NCI-H446 treated with DMSO at 0.1 percent for 48 hours (cell line): ENCODE data around the gene ULK1.

Experiments
- DNase-seq: peaks from one replicate; lab custom pipeline; 2025; lab: John Stamatoyannopoulos, UW

ULK1 gene

GRCh38 chr12:131920157-131920508 lies 25.7 kb downstream of the ULK1 start:
- no peak for DNase-seq

- no peak for DNase-seq
These were observed 26.7 kb downstream of the ULK1 start for GRCh38 chr12:131920902-131921840.

GRCh38 chr12:131921866-131922769 lies 27.7 kb downstream of the ULK1 start:
- DNase-seq = no peak

GRCh38 chr12:131922772-131923171 lies 28.4 kb downstream of the ULK1 start:
- DNase-seq = no peak

- no peak for DNase-seq
These were observed 28.8 kb downstream of the ULK1 start for GRCh38 chr12:131923260-131923659.

- no peak for DNase-seq
These were observed 33.0 kb downstream of the ULK1 start for GRCh38 chr12:131927110-131928079.

- DNase-seq = no peak
These were observed 33.8 kb downstream of the ULK1 start for GRCh38 chr12:131928080-131928710.

GRCh38 chr12:131928711-131929580 lies 34.5 kb downstream of the ULK1 start, which contains the start of gene PUS1:
PUS1 (plus strand) TSS chr12:131929276; CDS start chr12:131929723, 447 bp downstream.
- DNase-seq = peak; percentile 81

GRCh38 chr12:131929581-131930456 lies 35.4 kb downstream of the ULK1 start:
- DNase-seq = no peak

- DNase-seq = no peak
These were observed 36.1 kb downstream of the ULK1 start for GRCh38 chr12:131930510-131930909.

GRCh38 chr12:131933387-131933786 lies 39.0 kb downstream of the ULK1 start:
- DNase-seq = no peak

- no peak for DNase-seq
These were observed 40.1 kb downstream of the ULK1 start for GRCh38 chr12:131934535-131934934.

GRCh38 chr12:131938082-131938481 lies 43.7 kb downstream of the ULK1 start:
- no peak for DNase-seq

GRCh38 chr12:131939007-131939406 lies 44.6 kb downstream of the ULK1 start:
- DNase-seq = no peak

- DNase-seq = no peak
These were observed 45.7 kb downstream of the ULK1 start for GRCh38 chr12:131940141-131940547.

- no peak for DNase-seq
These were observed 46.9 kb downstream of the ULK1 start for GRCh38 chr12:131941116-131941986.

- no peak for DNase-seq
These were observed 47.5 kb downstream of the ULK1 start for GRCh38 chr12:131941987-131942341.

GRCh38 chr12:131942671-131943070 lies 48.2 kb downstream of the ULK1 start:
- DNase-seq = no peak
